GM12872 (cell line): ENCODE measurements around the gene EDC3.

Source experiments
- CTCF ChIP-seq: IDR thresholded peaks from 3 replicates; pipeline ENCODE4 v1.5.1; 2011; ENCODE audit warnings: low read depth, mild to moderate bottlenecking, low read length, moderate library complexity; ENCODE audit not compliant: insufficient read depth

EDC3 gene

DNA sequence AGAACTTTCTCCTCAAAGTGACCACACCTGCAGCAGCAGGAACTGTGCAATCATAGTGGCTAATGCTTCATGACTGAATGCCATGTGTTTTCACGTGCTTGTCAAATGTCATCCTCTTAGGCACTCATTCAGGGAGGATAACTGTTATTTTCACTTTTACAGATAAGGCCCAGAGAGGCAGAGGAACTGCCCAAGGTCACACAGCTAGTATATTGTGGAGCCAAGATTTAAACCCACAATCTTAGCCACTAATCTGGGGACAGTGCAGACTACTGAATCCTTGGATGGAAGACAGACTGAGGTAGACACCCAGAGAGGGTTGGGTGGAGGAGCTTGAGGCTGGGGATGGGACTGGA is 90.1 kb downstream of the EDC3 start:
- TF ChIP-seq CTCF = no peak

DNA sequence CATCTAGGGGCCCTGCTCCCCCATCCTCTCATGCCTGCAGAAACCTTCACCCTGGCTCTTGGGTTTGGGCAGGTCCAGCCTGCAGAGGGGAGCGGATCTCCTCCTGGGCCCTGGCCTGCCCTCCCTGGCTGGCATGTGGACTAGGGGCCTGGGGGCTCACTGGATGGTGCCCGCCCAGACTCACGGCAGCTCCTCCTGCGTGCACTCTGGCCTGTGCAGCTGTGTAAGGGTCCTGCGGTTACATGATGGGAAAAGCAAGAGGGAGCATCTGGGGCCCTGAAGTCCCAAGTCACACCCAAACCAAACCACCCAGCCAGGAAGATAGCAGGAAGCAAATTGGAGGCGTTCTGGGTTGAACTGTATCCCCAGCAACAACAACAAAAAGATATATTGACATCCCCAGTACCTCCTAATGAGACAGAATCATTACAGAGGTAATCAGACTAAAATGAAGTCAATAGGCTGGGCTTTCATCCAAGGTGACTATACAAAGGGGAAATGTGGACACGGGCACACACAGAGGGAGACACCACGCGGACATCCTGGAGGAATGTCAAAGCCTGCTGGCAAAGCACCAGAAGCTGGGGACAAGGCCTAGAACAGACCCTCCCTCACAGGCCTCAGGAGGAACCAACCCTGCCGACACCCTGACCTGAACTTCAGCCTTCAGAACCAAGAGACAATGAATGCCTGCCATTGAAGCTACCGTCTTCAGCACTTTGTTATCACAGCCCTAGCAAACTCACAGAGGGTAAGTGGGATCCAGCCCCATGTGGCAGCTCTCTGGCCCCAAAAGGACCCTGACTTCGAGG is 90.6 kb downstream of the EDC3 start:
- TF ChIP-seq CTCF = no peak

DNA sequence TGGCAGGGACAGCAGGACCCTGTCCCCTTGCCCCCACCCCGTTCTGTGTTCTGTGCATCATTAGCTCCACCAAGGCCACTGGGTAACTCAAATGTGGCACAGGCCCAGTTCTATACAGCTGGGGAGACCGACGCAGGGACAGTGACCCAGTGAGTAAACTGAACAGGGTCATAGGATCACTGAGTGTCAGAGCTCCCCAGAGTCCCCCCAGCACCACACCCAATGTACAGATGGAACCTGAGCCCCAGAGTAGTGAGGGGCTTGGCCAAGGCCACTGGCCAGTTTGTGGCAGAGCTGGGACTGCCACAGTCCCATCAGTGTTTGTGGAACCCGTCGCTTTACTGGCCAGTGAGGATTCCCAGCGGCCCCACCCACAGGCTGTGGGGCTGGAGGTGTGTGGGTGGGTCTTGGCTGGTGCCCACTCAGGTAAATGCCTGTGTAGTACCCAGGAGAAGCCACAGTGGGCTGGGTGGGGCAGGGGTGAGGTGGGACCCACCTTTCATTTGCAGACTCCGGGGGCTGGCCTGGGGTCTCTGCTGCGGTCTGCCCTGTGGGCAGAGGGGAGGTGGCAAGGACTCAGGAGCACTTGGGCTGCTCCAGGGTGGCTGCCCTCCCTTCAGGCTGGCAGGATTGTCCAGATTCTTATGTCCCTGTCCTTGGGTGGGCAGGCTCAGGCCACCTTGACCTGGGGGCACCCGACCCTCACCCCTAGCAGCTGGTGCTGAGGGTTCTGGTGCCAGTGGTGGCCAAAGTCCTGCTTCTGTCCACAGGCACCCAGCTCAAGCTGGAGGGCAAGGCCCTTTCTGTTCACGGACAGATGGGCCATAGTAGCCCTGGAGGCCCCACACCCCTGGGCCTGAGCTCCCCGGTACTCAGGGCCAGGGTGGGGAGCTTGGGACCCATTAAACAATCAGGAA is 91.8 kb downstream of the EDC3 start:
- TF ChIP-seq CTCF = no peak

DNA sequence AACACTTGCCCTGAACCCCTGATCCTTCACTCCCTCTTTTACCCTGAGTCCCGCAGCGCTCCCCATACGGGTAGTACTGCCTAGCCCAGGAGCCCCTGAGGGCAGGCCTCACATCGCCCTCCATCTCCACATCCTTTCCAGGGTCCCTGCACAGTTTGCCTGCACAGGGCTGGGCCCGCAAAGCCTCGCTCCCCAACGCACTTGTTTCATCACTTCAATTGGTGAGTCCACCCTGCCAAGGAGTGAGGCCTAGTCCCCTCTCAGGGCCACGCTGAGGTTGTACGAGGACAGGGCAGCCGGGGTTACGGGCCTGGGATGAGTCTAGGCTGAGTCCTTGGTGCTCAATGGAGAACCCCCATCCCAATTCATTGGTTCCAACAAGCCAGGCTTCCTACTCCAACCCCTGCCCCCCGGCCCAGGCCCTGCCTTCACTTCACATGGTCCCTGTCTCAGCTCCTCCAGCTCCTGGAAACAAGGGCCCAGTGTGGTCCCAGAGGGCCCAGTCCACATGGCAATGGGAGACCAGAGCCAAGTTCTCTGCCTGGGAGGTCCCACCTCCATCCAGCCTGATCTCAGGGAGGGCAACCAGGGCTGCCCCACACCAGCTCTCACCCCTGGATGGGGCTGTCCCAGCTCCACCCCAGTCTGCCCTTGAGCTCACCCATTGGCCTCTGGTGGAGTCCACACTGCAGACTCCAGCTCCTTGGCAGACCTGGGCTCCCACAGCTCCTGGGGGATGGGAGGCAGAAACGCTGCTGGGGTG is 92.6 kb downstream of the EDC3 start:
- TF ChIP-seq CTCF = no peak

GRCh38 chr15:74599156-74599555 is 96.7 kb downstream of the EDC3 start:
- no peak for TF ChIP-seq CTCF

DNA sequence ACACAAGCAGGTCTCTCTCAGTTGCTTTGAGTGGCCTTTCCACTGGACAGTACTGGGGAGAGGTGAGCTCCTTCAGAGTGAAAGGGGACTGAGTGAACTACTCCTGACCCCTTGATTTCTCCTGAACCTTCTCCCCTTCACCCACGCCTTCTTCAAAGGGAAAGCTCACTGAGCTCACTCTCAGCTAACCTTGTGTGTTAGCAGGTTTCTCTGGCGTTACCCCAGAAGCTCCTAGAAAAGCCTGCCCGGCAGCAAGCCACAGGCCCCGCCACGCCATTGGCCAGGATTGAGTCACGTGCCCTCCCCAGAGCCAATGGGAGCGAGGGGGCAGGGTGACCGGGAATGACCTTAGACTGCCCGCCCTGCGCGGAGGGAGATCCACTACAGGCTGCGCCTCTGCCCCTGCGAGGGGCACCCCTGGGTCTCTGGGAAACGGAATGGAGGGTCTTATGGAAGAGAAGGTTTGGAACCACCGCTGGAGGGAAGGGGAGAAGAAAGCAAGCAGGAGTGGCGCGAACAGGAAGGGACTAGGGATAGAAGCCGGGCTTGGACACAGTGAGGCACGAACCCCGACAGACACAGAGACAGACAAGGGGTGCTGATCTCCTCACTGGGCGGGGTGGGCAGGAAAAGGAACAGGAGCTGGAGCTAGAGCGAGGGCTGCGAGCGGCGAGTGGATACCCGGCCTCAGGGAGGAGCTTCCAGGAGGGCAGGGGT is 97.5 kb downstream of the EDC3 start:
- TF ChIP-seq CTCF = no peak
